Right atrium auricular region (tissue), 2 donors: Measurements from ENCODE around the gene BCL7C. TPM values are rescaled to one million over a fixed set of nuclear protein-coding genes. Genes with fewer than 3 reads are reported as not detected.
A peak's percentile ranks its signal among the peaks of the same experiment; 100 is the strongest.

Experiments
- DNase-seq: peaks from one replicate; pipeline ENCODE4 v3.0.0-alpha.2; 2019; ENCODE audit warnings: low spot score
- H3K27ac ChIP-seq, 2 donors: fragments of 200-600 bp; sonication (generic); 1 replicate in 1 of 2; 2 replicates in 1 of 2; pipeline ENCODE4 v1.5.1; 2016 to 2019
- H3K27me3 ChIP-seq, 2 donors: fragments of 200-600 bp; sonication (generic); one replicate each; pipeline versions ENCODE4 v1.5.1 to v1.6.0; 2017 to 2019
- H3K36me3 ChIP-seq: fragments of 200-600 bp; sonication (generic); one replicate; pipeline ENCODE4 v1.5.1; 2016
- H3K4me1 ChIP-seq, 2 donors: fragments of 200-600 bp; sonication (generic); one replicate each; pipeline versions ENCODE4 v1.5.1 to v1.6.0; 2017 to 2019
- H3K4me3 ChIP-seq, 2 donors: fragments of 200-600 bp; sonication (generic); 1 replicate in 1 of 2; 2 replicates in 1 of 2; pipeline ENCODE4 v1.5.1; 2017 to 2019; ENCODE audit warnings: mild to moderate bottlenecking in 1 of 2, moderate library complexity in 1 of 2
- H3K9me3 ChIP-seq, 2 donors: fragments of 200-600 bp; sonication (generic); one replicate each; pipeline ENCODE4 v1.5.1; 2019
- CTCF ChIP-seq, 2 donors: fragments of 200-600 bp; sonication (generic); IDR thresholded peaks; one replicate each; pipeline ENCODE4 v1.5.1; 2019; ENCODE audit warnings: antibody characterized with exemption in 2 of 2
- total RNA-seq, 2 donors: library from RNA; depleted of rRNA; stranded (reverse); fragments of >200 nt; gene quantifications; one replicate each; pipeline ENCODE4 v1.1.0, GENCODE V29; 2016

BCL7C gene
- total RNA-seq, 2 donors from 2014 or later: 21.1 to 35.1 TPM

GRCh38 chr16:30907064-30907463, 13.2 kb upstream of the BCL7C start:
- DNase-seq: no peak
- no peaks in the 10 kb centered on the region for H3K27me3 ChIP-seq
- peaks cover 0 to 22% of the 10 kb centered on the region in 2 donors for H3K4me1 ChIP-seq
- H3K36me3 ChIP-seq: no peaks in the 10 kb centered on the region
- H3K4me3 ChIP-seq: no peak overlapping the region
- TF ChIP-seq CTCF (IDR thresholded peaks at IDR 0.05): no peak
- no peaks in the 10 kb centered on the region for H3K9me3 ChIP-seq
- no peak overlapping the region for H3K27ac ChIP-seq

- no peak for TF ChIP-seq CTCF (IDR thresholded peaks at IDR 0.05)
- H3K36me3 ChIP-seq: no peaks in the 10 kb centered on the region
- no peaks in the 10 kb centered on the region for H3K9me3 ChIP-seq
- H3K4me1 ChIP-seq: peaks cover 0 to 25% of the 10 kb centered on the region in 2 donors
- DNase-seq: no peak
- peak overlapping the region; percentile 86 to 90 for H3K27ac ChIP-seq
- no peaks in the 10 kb centered on the region for H3K27me3 ChIP-seq
- H3K4me3 ChIP-seq: no peak overlapping the region
These were observed 10.4 kb upstream of the BCL7C start for GRCh38 chr16:30904114-30904780.

GRCh38 chr16:30903596-30903995, 9.7 kb upstream of the BCL7C start:
- H3K27me3 ChIP-seq: no peaks in the 10 kb centered on the region
- no peaks in the 10 kb centered on the region for H3K36me3 ChIP-seq
- no peak for DNase-seq
- H3K4me1 ChIP-seq: peaks cover 0 to 25% of the 10 kb centered on the region in 2 donors
- H3K27ac ChIP-seq: peak overlapping the region; percentile 86 to 90
- no peak for TF ChIP-seq CTCF (IDR thresholded peaks at IDR 0.05)
- H3K9me3 ChIP-seq: no peaks in the 10 kb centered on the region
- H3K4me3 ChIP-seq: no peak overlapping the region

- H3K27ac ChIP-seq: peak overlapping the region; percentile 86 to 90
- H3K9me3 ChIP-seq: no peaks in the 10 kb centered on the region
- no peaks in the 10 kb centered on the region for H3K27me3 ChIP-seq
- H3K4me3 ChIP-seq: no peak overlapping the region
- H3K36me3 ChIP-seq: no peaks in the 10 kb centered on the region
- H3K4me1 ChIP-seq: peaks cover 0 to 25% of the 10 kb centered on the region in 2 donors
- no peak for DNase-seq
- TF ChIP-seq CTCF (IDR thresholded peaks at IDR 0.05): no peak
These were observed 9.1 kb upstream of the BCL7C start for GRCh38 chr16:30903002-30903401.

- TF ChIP-seq CTCF (IDR thresholded peaks at IDR 0.05): peak; percentile 21 to 27
- peaks cover 0 to 29% of the 10 kb centered on the region in 2 donors for H3K4me1 ChIP-seq
- H3K4me3 ChIP-seq: peak overlapping the region; percentile 45 to 64
- no peaks in the 10 kb centered on the region for H3K9me3 ChIP-seq
- H3K27ac ChIP-seq: peak overlapping the region; percentile 86 to 90
- no peaks in the 10 kb centered on the region for H3K27me3 ChIP-seq
- no peak for DNase-seq
- no peaks in the 10 kb centered on the region for H3K36me3 ChIP-seq
These were observed 8.4 kb upstream of the BCL7C start for GRCh38 chr16:30902029-30902972.
